ENCODE data around the gene RHOF.

Gene RHOF

DNA sequence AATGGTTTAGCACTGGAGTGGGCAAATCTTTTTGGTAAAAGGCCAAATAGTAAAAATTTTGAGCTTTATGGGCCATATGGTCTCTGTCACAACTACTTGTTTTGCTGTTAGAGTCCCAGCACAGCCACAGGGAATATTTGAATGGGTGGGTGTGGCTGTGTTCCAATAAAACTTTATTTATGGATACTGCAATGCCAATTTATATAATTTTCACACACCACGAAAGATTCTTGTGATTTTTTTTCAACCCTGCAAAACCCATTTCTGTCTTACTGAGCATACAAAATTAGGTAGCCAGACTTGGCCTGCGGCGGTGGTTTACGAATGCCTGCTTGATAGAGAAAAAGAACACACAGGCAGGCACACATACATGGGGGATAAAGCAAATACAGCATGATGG, 52.6 kb downstream of the RHOF start:
- no peak for DNase-seq

DNA sequence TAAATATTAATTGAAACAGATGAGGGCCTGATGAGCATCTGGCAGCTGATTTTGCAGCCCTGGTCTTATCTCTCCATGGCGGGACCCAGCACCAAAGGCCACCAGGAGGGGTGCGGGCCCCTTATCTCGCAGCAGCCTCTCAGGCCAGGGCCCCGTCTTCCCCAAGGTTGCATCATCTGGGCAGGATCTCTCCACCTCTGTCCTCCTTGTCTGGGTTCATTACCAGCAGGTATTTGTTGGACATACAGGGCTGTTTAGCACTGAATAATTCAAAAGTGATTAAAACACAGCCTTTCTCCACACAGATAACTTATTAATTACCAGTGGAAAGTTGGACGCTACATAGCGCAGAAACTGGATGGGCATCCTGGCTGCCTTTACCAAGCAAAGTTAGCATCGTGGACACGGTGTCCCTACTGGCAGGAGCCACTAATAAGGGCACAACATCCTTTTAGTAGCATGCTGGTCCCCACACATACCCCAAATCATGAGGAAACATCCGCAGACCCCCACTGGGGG, 55.1 kb downstream of the RHOF start:
- no peak for DNase-seq

DNA sequence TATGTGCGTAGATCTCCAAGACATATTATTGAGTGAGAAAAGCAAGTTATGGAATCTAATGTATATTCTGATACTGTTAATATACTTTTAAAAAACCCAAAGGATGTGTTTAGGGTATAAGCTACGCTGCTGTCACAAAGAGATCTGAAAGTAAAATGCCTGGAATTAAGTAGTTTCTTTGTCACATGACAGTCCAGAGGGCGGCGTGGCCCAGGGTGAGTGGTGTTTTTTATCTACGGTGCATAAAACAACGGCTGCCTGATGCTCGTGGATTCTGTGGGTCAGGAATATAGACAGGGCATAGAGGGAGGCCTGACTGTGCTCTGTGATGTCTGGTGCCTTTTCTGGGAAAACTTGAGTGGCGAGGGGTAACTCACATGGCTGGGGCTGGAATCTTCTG, 59.6 kb downstream of the RHOF start:
- no peak for DNase-seq

DNA sequence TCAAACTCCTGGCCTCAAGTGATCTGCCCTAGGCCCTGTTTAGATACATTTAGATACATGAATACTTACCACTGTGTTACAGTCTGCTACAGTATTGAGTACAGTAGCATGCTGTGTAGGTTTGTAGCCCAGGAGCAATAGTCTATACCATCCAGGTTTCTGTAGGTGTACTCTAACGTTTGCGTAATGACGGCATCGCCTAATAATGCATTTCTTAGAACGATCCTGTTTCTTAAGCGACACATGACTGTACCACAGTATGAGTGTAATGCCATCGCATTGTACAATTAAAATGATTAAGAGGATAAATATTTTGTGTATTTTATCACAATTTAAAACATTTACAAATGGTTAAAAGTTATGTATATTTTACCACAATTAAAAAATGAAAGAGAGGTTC, 62.0 kb downstream of the RHOF start:
- no peak for DNase-seq

DNA sequence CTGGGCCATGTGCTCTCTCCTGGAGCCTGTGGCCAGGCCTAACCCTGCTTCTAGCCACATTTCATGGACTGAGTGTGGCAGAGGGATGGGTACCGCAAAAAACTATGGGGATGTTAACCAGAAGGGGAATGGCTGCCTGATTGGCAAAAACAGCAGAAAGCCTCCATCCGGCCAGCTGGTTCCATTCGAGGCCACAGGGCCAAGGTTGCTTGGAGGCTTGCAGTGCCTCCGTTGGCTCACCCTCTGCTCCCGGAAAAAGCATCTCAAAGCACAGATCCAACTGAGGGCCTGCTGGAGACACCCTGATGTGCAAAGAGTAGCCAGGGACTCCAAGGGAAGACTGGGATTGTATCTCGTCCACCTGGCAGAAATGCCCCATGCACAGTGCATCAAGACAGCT, 64.5 kb downstream of the RHOF start:
- DNase-seq = no peak
